ENCODE data around the gene GPC5. TPM values are rescaled to one million over a fixed set of nuclear protein-coding genes. Genes with fewer than 3 reads are reported as not detected.

Gene GPC5
- total RNA-seq, 2 experiments from 2014 or later = 2.4 TPM; not detected in 1

DNA sequence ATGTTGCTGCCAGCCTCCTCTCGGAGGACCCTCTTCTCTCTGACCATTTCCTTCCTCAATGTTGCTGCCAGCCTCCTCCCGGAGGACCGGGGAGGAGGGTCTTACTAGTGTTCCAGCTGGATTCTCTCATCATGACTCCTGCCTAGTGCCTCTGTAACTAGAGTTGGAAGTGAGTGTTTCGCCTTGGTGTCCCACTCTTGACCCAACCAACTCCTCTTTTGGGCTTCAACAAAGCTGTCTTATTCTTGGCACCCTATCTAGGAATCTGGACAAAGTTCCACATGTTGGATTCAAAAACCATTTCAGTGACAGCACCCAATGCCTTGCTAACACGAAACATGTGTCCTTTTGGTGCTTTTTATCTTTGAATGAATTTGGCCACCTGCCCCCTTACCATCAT, 165.4 kb downstream of the GPC5 start:
- Histone ChIP-seq H3K9me3 (ENCODE audit: low read length) (no peaks in the 10 kb centered on the region), H3K79me2 (ENCODE audit: insufficient read depth, low read depth, low read length) (no peaks in the 10 kb centered on the region), H3K36me3 (ENCODE audit: insufficient read depth, low read length) (no peaks in the 10 kb centered on the region), H3K9me2 (ENCODE audit: insufficient read depth, low read length) (no peaks in the 10 kb centered on the region), H3K4me1 (ENCODE audit: insufficient read depth, low read length, poor library complexity, severe bottlenecking) (no peaks in the 10 kb centered on the region), H2AFZ (ENCODE audit: low read length) (no peak overlapping the region), H3K4me3 (ENCODE audit: low read depth, low read length, poor library complexity, severe bottlenecking) (no peak overlapping the region), H4K20me1 (ENCODE audit: insufficient read depth, low read length) (no peaks in the 10 kb centered on the region), H3K4me2 (ENCODE audit: low read length) (no peak overlapping the region), H3K27ac (ENCODE audit: low read depth, low read length, poor library complexity, severe bottlenecking) (no peak overlapping the region)
- no TSS peak for BruUV-seq (replicated peaks)
- POLR2A ChIA-PET = interaction anchor here (0.7 to 2.2 kb wide), 4 partner anchors 10 to 863 kb away, joined by 3 to 16 read pairs (median 3); no protein-coding TSS in a partner anchor
- CTCF ChIA-PET (ENCODE audit: unreplicated experiment) = no interaction called here
- intact Hi-C loops (cut with micrococcal nuclease; ENCODE audit: unreplicated experiment) = loop anchor here (5.0 kb wide), 1 partner anchor 546 kb away; no protein-coding TSS in a partner anchor
- DNase-seq (ENCODE audit: low spot score) = no peak
- TF ChIP-seq, protein P1, sequence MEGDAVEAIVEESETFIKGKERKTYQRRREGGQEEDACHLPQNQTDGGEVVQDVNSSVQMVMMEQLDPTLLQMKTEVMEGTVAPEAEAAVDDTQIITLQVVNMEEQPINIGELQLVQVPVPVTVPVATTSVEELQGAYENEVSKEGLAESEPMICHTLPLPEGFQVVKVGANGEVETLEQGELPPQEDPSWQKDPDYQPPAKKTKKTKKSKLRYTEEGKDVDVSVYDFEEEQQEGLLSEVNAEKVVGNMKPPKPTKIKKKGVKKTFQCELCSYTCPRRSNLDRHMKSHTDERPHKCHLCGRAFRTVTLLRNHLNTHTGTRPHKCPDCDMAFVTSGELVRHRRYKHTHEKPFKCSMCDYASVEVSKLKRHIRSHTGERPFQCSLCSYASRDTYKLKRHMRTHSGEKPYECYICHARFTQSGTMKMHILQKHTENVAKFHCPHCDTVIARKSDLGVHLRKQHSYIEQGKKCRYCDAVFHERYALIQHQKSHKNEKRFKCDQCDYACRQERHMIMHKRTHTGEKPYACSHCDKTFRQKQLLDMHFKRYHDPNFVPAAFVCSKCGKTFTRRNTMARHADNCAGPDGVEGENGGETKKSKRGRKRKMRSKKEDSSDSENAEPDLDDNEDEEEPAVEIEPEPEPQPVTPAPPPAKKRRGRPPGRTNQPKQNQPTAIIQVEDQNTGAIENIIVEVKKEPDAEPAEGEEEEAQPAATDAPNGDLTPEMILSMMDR (conservative IDR thresholded peaks at IDR 0.05; ENCODE audit: low read length) = no peak
- no peak for TF ChIP-seq EZH2phosphoT487 (IDR thresholded peaks at IDR 0.05; ENCODE audit: borderline replicate concordance, low read depth, low read length)

DNA sequence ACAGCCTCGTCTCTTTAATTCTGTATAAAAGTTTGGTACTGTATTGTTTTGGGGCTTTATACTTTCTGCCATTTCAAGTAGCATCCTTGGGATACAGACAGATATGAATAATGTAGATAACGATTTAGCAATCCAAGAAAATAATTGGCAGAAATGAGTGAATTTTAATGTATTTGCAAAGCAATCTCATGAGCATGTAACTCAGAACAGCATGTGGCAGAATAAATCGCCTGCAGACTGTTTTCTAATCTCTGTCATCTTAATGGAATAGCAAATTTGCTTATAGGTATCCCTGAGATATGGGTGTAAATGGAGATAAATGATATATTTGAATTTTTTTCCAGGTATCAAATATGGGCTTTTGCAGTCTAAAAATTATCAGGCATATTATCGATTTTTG, 166.0 kb downstream of the GPC5 start:
- Histone ChIP-seq H4K20me1 (ENCODE audit: insufficient read depth, low read length) (no peaks in the 10 kb centered on the region), H3K79me2 (ENCODE audit: insufficient read depth, low read depth, low read length) (no peaks in the 10 kb centered on the region), H2AFZ (ENCODE audit: low read length) (no peak overlapping the region), H3K4me2 (ENCODE audit: low read length) (no peak overlapping the region), H3K4me1 (ENCODE audit: insufficient read depth, low read length, poor library complexity, severe bottlenecking) (no peaks in the 10 kb centered on the region), H3K27ac (ENCODE audit: low read depth, low read length, poor library complexity, severe bottlenecking) (no peak overlapping the region), H3K4me3 (ENCODE audit: low read depth, low read length, poor library complexity, severe bottlenecking) (no peak overlapping the region), H3K9me2 (ENCODE audit: insufficient read depth, low read length) (no peaks in the 10 kb centered on the region), H3K36me3 (ENCODE audit: insufficient read depth, low read length) (no peaks in the 10 kb centered on the region), H3K9me3 (ENCODE audit: low read length) (no peaks in the 10 kb centered on the region)
- DNase-seq (ENCODE audit: low spot score) = no peak
- ChIA-PET CTCF (ENCODE audit: unreplicated experiment) (no interaction called here), POLR2A (interaction anchor here (0.7 to 2.2 kb wide), 4 partner anchors 9 to 863 kb away, joined by 3 to 16 read pairs (median 3); no protein-coding TSS in a partner anchor)
- intact Hi-C loops (cut with micrococcal nuclease; ENCODE audit: unreplicated experiment) = loop anchor here (5.0 kb wide), 1 partner anchor 547 kb away; no protein-coding TSS in a partner anchor
- TF ChIP-seq, protein P1 (conservative IDR thresholded peaks at IDR 0.05; ENCODE audit: low read length) = no peak
- TF ChIP-seq EZH2phosphoT487 (IDR thresholded peaks at IDR 0.05; ENCODE audit: borderline replicate concordance, low read depth, low read length) = no peak
- no TSS peak for BruUV-seq (replicated peaks)

DNA sequence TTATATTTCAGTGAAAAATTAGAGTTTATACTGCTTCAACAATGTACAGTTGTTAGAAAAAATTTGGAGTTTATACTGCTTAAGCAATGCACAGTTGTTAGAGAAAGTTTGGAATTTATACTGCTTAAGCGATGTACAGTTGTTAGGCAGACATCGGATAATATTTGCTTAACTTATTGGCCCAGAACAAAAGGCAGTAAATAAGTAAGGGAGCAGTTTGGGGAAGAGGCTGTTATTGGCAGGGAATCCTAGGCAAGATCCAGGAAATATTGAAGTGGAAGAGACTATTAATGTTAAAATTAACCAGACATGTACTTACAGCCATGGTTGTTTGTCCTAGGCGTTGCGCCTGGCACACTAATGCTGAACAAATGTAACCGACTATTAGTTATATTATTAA, 166.9 kb downstream of the GPC5 start:
- TF ChIP-seq, protein P1 (conservative IDR thresholded peaks at IDR 0.05; ENCODE audit: low read length) = no peak
- no peak for TF ChIP-seq EZH2phosphoT487 (IDR thresholded peaks at IDR 0.05; ENCODE audit: borderline replicate concordance, low read depth, low read length)
- no peak overlapping the region for H3K4me2 ChIP-seq (ENCODE audit: low read length)
- no peaks in the 10 kb centered on the region for H3K4me1 ChIP-seq (ENCODE audit: insufficient read depth, low read length, poor library complexity, severe bottlenecking)
- no peak overlapping the region for H2AFZ ChIP-seq (ENCODE audit: low read length)
- no peaks in the 10 kb centered on the region for H3K9me3 ChIP-seq (ENCODE audit: low read length)
- H3K36me3 ChIP-seq (ENCODE audit: insufficient read depth, low read length) = no peaks in the 10 kb centered on the region
- no peak overlapping the region for H3K27ac ChIP-seq (ENCODE audit: low read depth, low read length, poor library complexity, severe bottlenecking)
- no peak for DNase-seq (ENCODE audit: low spot score)
- ChIA-PET POLR2A (no interaction called here), CTCF (ENCODE audit: unreplicated experiment) (no interaction called here)
- intact Hi-C loops (cut with micrococcal nuclease; ENCODE audit: unreplicated experiment) = no loop called here
- BruUV-seq (replicated peaks) = no TSS peak
- no peaks in the 10 kb centered on the region for H3K79me2 ChIP-seq (ENCODE audit: insufficient read depth, low read depth, low read length)
- H3K4me3 ChIP-seq (ENCODE audit: low read depth, low read length, poor library complexity, severe bottlenecking) = no peak overlapping the region
- no peaks in the 10 kb centered on the region for H4K20me1 ChIP-seq (ENCODE audit: insufficient read depth, low read length)
- H3K9me2 ChIP-seq (ENCODE audit: insufficient read depth, low read length) = no peaks in the 10 kb centered on the region

Data from OCI-LY7 (cell line).